ENCODE data around the gene FBXW11.

GRCh38 chr5:171891150-171891549 lies 115.3 kb downstream of the FBXW11 start:
- TF ChIP-seq CTCF (optimal IDR thresholded peaks at IDR 0.05 in 1 of 3, IDR thresholded peaks at IDR 0.05 in 1 of 3, conservative IDR thresholded peaks at IDR 0.05 in 1 of 3; ENCODE audit: extremely low read depth in 1 of 3, insufficient read depth in 2 of 3, low read length in 3 of 3) (no peak), EZH2 (IDR thresholded peaks at IDR 0.05; ENCODE audit: low read length) (no peak)

Data from keratinocyte (primary cell).